Right lobe of liver (tissue), 4 donors: ENCODE results near the gene SPATA13.

Experiments
- CTCF ChIP-seq, 4 donors: fragments of 200-600 bp in 3 of 4; fragments of 450-650 bp in 1 of 4; IDR thresholded peaks; one replicate each; pipeline versions ENCODE4 v1.5.1 to v1.8.0; 2016 to 2022; ENCODE audit warnings: antibody characterized with exemption in 4 of 4, mild to moderate bottlenecking in 2 of 4
- POLR2A ChIP-seq: fragments of 450-650 bp; IDR thresholded peaks from one replicate; pipeline ENCODE4 v1.6.1; 2017; ENCODE audit warnings: antibody characterized with exemption, mild to moderate bottlenecking
- donor health status: DM: no; HTN: no; CAD: no.
- donor health status: DM: no; HTN: no; CAD: no.
- donor health status: DM: no; HTN: yes; CAD: no.

- TF ChIP-seq CTCF (IDR thresholded peaks at IDR 0.05), result no peak
- TF ChIP-seq POLR2A, result no peak
Measured at GRCh38 chr13:24152292-24153214, 8.0 kb upstream of the SPATA13 start.
